ENCODE data around the gene RNF121.
A peak's percentile ranks its signal among the peaks of the same experiment; 100 is the strongest.

RNF121 gene

DNA sequence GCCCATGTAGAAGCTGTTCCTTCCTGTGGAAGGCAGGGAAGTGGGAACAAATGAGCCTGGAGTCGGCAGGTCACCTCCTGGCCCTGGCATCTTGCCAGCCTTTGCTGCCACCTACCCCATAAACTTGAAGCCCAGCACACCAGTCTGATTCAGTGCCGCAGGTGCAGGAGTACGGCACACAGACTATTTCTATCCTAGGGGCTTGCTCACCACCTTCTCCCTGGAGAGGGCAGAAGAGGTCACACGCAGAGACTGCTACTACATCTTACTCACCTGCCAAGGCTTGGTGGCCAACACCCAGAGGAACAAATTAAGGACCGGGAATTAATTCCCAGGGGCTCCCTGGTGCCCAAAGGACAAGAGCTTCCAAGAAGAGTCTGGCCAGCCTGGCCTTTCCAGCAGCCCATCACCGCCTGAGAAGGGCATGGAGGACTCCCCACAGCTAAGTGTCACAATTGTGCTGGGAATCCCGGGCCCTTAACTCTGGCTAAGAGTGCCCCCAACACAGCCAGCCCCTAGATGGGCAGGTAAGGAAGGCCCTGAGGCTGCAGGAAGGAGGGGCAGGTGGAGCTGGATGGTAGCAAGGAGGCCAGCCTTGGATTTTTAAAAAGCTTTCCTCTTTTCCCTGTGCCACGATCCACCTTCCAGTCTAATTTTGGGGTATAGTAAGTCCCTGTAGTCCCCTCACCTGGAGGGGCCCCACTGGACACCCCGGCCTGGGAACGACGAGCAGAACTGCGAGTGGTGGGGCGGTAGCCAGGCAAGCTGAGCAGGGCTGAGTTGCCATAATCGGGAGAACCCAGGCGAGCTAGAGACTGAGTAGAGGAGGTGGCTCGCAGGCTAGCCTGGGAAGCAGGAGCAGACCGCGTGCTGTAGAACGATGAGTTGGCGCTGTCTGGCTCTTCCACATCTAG, 76.8 kb downstream of the RNF121 start:
- DNase-seq (ENCODE audit: low read depth, low spot score) = no peak

DNA sequence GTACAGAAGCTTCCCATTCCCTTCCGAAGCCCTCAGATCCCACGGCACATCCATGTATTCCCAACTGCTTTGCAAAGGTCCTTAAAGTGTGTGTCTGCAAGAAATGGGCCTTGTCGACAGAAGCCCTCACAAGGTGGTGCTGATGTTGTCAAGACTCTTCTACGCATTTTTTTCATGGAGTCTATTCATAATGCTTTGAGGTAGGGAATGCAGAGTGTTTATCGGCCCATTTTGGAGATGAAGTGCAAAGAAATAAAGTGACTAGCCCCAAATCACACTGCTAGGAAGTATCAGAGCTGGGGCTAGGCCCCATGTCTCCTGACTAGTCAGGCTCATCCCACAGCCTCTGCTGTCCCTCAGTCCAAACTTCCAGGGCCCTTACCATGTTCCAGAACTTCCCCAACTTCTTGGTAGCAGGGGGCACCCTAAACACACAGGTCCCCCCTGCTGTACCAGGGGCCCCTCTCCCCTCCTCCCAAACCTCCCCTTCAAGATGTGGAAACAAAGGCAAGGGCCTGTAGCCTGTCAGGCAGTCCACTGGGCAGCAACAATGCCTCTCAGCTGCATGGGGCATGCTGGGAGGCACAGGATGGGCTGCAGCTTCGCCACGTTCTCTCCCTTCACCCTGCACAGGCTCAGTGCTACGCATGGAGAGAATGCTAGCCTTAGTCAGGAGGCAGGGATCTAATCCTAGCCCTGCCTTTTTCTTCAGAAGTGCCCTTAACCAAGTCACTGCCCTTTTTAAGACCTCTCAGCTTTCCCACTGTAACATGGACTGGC, 77.7 kb downstream of the RNF121 start:
- no peak for DNase-seq (ENCODE audit: low read depth, low spot score)

GRCh38 chr11:72007089-72007476, 78.2 kb downstream of the RNF121 start:
- no peak for DNase-seq (ENCODE audit: low read depth, low spot score)

GRCh38 chr11:72007587-72007986, 78.7 kb downstream of the RNF121 start:
- no peak for DNase-seq (ENCODE audit: low read depth, low spot score)

DNA sequence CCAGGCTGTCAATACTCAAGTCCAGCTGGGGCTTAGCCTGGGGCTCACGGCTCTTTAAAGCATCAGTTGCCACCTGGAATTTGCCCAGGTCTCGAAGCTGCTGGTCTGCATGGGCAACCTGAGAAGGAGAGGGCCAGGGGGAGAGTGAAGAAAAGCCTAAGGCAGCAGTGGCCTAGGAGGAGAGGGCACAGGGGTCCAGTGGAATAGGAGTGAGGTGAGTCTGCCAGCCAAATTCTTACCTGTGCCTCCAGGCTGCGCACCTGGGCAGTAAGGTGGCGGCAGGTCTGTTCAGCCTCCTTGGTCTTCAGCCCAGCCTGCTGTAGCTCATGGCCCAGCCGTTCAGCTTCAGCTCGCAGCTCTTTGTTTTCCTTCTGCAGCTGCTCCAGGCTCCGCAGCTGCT, 79.9 kb downstream of the RNF121 start:
- DNase-seq (ENCODE audit: low read depth, low spot score) = no peak

DNA sequence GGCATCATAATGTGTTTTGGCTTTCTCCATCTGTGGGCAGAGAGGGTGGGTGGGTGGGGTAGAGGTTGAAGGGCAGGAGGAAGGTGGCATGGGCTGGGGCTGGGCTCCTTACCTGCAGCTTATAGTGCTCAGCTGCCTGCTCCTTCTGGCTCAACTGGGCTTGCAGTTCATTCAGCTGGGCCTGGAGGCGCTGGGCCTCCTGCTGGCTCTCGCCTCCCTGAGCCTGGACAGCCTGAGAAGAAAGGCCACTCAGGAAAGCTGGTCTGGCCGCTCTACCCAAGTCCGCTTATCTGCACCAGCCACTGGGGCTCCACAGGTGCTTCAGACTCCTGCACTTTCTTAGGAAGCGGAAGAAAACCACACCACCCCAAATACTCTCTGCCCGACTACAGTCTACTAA, 80.3 kb downstream of the RNF121 start:
- no peak for DNase-seq (ENCODE audit: low read depth, low spot score)

GRCh38 chr11:72010529-72011233, 81.8 kb downstream of the RNF121 start:
- DNase-seq (ENCODE audit: low read depth, low spot score) = no peak

DNA sequence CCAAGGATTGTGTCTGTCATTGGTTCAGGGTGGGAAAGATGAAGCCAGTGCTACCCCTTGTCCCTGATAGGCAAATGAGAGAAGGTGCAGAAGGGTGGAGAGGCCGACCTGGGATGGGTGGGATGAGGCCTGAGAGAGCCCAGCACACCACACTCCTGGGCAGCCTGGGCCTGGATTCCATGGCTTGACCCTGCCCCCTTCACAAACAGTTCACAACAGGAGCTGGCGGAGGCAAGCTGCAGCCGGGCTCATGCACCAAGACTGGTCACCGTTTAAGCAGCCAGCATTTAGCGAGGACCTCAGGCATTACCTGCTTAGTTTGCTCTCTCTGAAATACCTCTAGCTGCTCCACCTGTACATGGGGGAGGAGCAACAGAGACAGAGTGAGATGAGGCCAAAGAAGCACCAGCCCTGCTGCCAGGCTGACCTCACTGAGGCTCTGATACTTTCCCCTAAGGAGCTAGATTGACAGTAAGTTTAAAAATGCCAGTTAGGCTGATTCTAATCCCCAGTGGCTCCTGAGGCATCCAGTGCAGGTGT, 83.3 kb downstream of the RNF121 start:
- DNase-seq (ENCODE audit: low read depth, low spot score) = no peak

DNA sequence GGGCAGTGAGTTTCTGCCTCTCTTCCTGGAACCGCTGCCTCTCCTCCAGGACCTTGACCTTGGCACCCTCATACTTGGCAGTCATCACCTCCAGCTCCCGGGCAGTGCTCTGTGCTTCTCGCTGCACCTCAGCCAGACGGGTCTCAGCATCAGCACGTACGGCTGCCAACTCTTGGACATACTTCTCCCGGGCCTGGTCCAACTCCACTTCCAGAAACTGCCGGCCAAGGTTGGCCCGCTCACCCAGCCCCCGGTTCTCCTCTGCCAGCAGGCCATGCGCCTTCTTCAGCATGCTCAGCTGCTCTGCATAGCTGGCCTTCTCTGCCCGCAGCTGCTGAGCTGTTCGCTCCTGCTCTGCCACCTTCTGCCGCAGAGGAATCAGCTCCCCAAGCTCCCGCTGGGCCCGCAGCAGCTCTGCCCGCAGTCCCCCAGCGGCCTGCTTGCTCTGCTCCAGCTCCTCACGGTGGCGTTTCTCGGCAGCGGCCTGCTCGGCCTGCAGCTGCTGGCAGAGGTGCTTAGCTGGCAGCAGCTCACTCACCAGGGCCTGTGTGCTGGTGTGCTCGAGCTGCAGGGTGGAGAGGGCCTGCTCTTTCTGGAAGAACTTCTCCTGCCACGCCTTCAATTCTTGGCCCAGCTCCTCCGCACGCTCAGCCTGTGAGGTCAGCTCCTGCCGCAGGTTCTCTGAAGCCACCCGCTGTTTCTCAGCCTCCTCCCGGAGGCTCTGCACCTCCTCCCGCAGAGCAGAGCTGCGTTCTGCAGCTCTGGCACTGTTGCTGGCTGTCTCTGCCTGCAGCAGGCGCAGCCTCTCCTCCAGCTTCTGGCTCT, 84.3 kb downstream of the RNF121 start:
- peak; percentile 84 for DNase-seq (ENCODE audit: low read depth, low spot score)

DNA sequence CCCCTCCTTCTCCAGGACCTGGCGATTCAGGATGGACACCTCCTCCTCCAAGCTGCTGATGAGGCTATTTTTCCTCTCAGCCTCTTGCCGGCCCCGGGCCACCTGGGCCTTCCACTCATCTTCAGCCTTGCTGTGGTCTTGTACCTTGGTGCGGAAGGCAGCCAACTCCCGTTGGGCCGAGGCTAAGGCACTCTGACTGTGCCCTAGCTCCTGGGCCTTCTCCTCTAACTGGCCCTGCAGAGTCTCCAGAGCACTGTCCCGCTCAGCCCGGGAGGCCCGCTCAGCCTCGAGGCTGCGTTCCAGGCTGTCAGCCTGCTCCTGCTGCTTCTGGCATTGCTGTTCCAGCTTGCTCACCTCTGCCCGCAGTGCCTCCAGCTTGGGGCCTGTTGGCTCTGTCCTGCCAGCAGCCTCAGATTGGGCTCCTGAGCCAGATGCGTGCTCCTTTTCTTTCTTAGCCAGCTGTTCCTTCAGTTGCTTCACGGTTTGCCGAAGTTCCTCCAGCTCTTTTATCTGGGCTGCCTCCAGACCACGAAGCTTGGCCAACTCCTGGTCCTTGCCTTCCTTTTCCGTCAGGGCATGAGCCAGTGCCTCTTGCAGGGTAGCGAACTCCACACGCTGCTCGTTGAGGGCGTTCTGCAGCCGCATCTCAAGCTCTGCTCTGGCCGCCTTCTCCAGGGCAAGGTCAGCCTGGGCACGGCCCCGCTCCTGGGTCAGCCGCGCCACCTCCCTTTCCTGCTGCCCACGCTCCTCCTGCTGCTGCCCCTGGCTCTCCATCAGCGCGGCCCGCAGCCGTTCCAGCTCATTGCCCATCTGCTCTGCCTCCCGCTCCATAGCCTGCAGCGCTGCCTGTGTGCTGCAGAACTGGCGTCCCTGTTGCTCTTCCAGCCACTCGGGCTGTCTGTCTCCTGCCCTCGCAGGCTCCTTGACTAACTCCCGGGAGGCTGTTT, 85.2 kb downstream of the RNF121 start:
- no peak for DNase-seq (ENCODE audit: low read depth, low spot score)

DNA sequence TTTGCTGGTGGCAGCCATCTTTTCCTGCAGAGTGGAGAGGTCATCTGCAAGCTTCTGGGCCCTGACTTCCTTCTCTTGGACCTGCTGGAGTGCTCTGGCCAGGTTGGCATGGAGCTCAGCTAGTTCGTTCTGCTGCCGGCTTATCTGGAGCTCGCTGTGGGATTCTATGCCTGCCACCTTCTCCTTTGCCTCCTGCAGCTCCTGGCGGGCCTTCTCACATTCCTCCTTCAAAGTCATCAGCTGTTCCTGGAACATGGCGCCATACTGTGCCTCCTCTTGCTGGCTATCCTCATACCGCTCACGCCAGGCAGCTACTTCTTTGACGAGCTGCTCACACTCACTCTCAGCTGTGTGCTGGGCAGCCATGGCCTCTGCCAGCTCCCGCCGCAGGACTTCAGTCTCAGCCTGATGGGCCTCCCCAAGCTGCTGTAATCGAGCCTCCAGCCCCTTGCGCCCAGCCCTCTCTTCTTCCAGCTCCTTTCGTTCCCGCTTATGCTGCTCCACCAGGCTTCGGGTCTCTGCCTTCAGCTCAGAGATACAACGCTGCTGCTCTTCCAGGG, 86.0 kb downstream of the RNF121 start:
- DNase-seq (ENCODE audit: low read depth, low spot score) = no peak

- DNase-seq (ENCODE audit: low read depth, low spot score) = peak; percentile 81
Observed at GRCh38 chr11:72015511-72016061, 86.7 kb downstream of the RNF121 start.

GRCh38 chr11:72018171-72018570, 89.3 kb downstream of the RNF121 start:
- no peak for DNase-seq (ENCODE audit: low read depth, low spot score)

DNA sequence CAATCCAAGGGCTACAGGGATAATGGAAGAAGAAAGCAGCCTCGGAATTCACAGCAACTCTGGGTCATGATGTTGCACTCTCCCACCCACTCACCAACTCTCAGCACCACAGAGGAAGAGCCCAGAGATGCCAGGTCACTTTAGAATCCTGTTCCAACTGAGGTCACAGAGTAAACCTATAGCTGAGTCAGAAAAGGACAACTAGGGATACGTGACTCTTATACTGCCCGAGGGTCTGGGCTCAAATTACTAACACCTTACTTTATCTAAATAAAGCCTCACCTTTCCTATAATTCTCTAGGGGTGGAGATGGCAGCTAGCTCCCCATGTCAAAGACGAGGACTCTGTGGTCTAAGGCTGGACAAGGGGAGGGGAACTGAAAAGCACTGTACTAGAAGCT, 94.5 kb downstream of the RNF121 start:
- no peak for DNase-seq (ENCODE audit: low read depth, low spot score)

DNA sequence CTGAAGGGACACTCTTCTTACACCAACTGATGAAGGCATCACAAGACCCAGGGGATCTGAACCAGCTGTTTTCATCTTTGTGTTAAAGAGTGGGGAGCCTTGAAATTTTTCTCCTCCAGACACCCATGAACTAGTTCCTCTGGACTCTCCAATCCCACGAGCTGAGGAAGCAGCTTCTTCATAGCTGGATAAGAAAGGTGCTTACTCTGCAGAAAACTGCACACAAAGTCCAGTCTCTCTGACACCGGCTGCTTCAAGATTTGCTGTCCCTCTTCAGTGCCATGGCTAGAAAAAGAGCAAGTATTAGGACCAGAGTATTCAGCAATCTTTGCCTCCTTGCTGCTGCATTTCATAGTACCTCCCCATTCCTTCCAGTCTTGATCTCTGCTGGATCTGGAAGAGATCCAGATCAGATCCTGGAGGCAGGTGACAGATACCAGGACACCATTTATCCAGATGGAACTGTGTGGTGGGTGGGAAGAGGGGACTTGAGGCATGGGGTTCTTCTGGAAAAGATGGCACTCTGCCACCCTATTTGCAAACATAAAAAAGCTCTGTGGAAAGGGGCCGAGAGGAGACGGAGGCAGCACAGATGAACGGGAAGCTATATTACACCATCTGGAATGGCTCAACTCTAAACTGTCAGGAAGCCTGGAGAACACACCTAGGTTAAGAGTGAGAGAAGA, 95.4 kb downstream of the RNF121 start:
- DNase-seq (ENCODE audit: low read depth, low spot score) = no peak

- no peak for DNase-seq (ENCODE audit: low read depth, low spot score)
Observed at GRCh38 chr11:72026090-72026489, 97.2 kb downstream of the RNF121 start.

- no peak for DNase-seq (ENCODE audit: low read depth, low spot score)
Observed at GRCh38 chr11:72030472-72031045, 101.7 kb downstream of the RNF121 start.

DNA sequence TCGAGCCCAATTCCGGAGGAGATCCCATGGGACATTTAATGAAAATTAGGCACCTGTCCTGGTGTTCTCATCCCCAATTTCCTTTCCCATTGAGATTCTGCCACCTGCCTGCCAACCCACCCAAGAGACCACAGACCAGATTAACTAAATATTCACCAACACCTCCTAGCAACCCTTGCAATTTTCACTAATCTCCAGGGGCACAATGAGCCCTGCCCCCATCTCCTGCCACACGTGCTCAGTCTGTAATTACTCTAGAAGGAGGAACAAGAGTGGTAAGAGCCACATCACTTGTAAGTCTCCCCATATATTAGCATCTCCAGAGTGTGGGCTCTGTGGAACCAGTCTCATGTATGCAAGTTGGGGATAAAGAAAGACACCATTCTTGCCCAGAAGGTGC, 107.8 kb downstream of the RNF121 start:
- DNase-seq (ENCODE audit: low read depth, low spot score) = no peak

Data from ELF-1 (cell line).